Parathyroid adenoma (tissue), 2 donors: Measurements from ENCODE around the gene C1orf105.

Source experiments
- H2AFZ ChIP-seq: fragments of 300-600 bp; sonication (generic); one replicate; pipeline ENCODE4 v1.7.0; 2017; ENCODE audit warnings: antibody characterized with exemption, mild to moderate bottlenecking
- H3K27ac ChIP-seq: fragments of 300-600 bp; sonication (generic); one replicate; pipeline ENCODE4 v1.7.0; 2017
- H3K27me3 ChIP-seq: fragments of 300-600 bp; sonication (generic); one replicate; pipeline ENCODE4 v1.7.0; 2017; ENCODE audit warnings: low read length; ENCODE audit not compliant: control insufficient read depth, insufficient read depth
- H3K36me3 ChIP-seq: fragments of 300-600 bp; sonication (generic); one replicate; pipeline ENCODE4 v1.7.0; 2017; ENCODE audit warnings: low read length; ENCODE audit not compliant: control insufficient read depth, insufficient read depth
- H3K4me1 ChIP-seq: fragments of 300-600 bp; sonication (generic); one replicate; pipeline ENCODE4 v1.7.0; 2017; ENCODE audit warnings: control low read depth
- H3K4me2 ChIP-seq: fragments of 300-600 bp; sonication (generic); one replicate; pipeline ENCODE4 v1.7.0; 2017; ENCODE audit warnings: low read length
- H3K4me3 ChIP-seq: fragments of 300-600 bp; sonication (generic); one replicate; pipeline ENCODE4 v1.7.0; 2017; ENCODE audit warnings: low read depth, low read length
- H3K79me2 ChIP-seq: fragments of 300-600 bp; sonication (generic); one replicate; pipeline ENCODE4 v1.7.0; 2017; ENCODE audit warnings: control low read depth
- H3K9ac ChIP-seq: fragments of 300-600 bp; sonication (generic); one replicate; pipeline ENCODE4 v1.7.0; 2017; ENCODE audit warnings: mild to moderate bottlenecking
- H3K9me3 ChIP-seq: fragments of 300-600 bp; sonication (generic); one replicate; pipeline ENCODE4 v1.7.0; 2017; ENCODE audit warnings: low read length; ENCODE audit not compliant: control insufficient read depth
- CTCF ChIP-seq: fragments of 300-600 bp; sonication (generic); IDR thresholded peaks from one replicate; pipeline ENCODE4 v1.7.0; 2017; ENCODE audit warnings: antibody characterized with exemption, mild to moderate bottlenecking
- donor health status: primary hyperparathyroidism.

The C1orf105 gene

GRCh38 chr1:172456344-172456769 is 35.9 kb downstream of the C1orf105 start:
- Histone ChIP-seq H3K79me2 (no peaks in the 10 kb centered on the region), H3K27me3 (no peaks in the 10 kb centered on the region), H3K36me3 (no peaks in the 10 kb centered on the region), H3K9me3 (no peaks in the 10 kb centered on the region), H3K4me2 (no peak overlapping the region), H3K4me1 (peaks cover under 1% of the 10 kb centered on the region), H2AFZ (no peak overlapping the region), H3K4me3 (no peak overlapping the region), H3K9ac (no peak overlapping the region), H3K27ac (no peak overlapping the region)
- no peak for TF ChIP-seq CTCF

DNA sequence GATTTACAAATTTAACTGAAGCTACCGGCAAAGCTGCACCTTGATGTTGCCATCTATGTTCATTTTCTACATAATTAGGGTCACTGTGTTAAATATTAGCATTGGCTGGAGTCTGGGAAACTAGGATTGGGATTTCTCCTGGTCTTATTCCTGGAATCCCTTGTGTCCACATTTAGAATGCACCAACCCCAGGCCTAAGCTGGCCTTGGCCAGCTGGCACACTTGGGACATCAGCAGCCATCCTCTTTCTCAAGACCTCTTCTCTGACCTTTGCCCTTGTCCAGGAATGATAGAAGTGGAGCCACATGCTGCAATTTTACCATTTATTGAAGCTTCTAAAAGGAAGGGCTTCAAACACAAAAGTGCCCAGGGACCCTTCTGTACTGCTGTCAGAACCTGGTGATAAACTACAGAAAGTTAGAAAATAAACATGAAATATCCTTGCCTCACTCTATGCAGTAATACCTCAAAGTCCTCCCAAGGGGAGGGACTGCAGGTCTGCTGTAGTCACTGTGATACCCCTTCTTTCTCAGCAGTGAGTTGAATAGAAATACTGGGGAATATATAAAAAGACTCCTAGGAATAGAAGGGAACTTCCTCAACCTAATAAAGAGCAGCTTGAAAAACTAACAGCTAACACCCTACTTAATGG is 37.1 kb downstream of the C1orf105 start:
- Histone ChIP-seq H3K4me3 (no peak overlapping the region), H3K79me2 (no peaks in the 10 kb centered on the region), H3K4me2 (no peak overlapping the region), H2AFZ (no peak overlapping the region), H3K27me3 (no peaks in the 10 kb centered on the region), H3K27ac (no peak overlapping the region), H3K36me3 (no peaks in the 10 kb centered on the region), H3K9ac (no peak overlapping the region), H3K4me1 (no peaks in the 10 kb centered on the region), H3K9me3 (no peaks in the 10 kb centered on the region)
- no peak for TF ChIP-seq CTCF

- H3K27me3 ChIP-seq = no peaks in the 10 kb centered on the region
- no peaks in the 10 kb centered on the region for H3K79me2 ChIP-seq
- no peaks in the 10 kb centered on the region for H3K36me3 ChIP-seq
- H3K4me3 ChIP-seq = no peak overlapping the region
- H3K9ac ChIP-seq = no peak overlapping the region
- H3K9me3 ChIP-seq = no peaks in the 10 kb centered on the region
- H3K27ac ChIP-seq = no peak overlapping the region
- H3K4me2 ChIP-seq = no peak overlapping the region
- H2AFZ ChIP-seq = no peak overlapping the region
- H3K4me1 ChIP-seq = no peaks in the 10 kb centered on the region
- TF ChIP-seq CTCF = no peak
These were observed 39.7 kb downstream of the C1orf105 start for GRCh38 chr1:172460177-172460576.

- Histone ChIP-seq H3K27me3 (no peaks in the 10 kb centered on the region), H3K9me3 (no peaks in the 10 kb centered on the region), H3K4me3 (no peak overlapping the region), H3K4me1 (no peaks in the 10 kb centered on the region), H3K9ac (no peak overlapping the region), H2AFZ (no peak overlapping the region), H3K36me3 (no peaks in the 10 kb centered on the region), H3K4me2 (no peak overlapping the region), H3K27ac (no peak overlapping the region), H3K79me2 (no peaks in the 10 kb centered on the region)
- TF ChIP-seq CTCF = no peak
These were observed 40.4 kb downstream of the C1orf105 start for GRCh38 chr1:172460887-172461315.

DNA sequence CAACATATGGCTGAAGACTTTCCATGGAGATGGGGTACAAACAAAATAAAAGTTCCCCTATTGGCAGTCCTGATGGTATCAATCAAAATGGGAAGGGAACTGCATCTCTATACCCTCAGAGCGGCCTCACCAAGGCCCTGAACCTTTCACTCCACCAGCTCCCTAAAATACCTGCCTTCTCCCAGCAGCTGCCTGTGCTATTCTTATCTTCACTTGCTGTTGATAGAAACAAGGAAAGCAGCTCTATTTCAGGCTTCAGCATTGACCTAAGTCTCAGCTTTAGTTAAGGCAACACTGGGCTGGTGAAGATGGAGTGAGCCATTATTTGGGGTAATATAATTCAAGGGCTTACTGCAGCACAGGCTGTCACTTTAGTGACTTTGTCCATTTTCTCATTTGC is 45.1 kb downstream of the C1orf105 start:
- H3K9ac ChIP-seq = no peak overlapping the region
- no peaks in the 10 kb centered on the region for H3K27me3 ChIP-seq
- H2AFZ ChIP-seq = no peak overlapping the region
- H3K79me2 ChIP-seq = no peaks in the 10 kb centered on the region
- H3K4me2 ChIP-seq = no peak overlapping the region
- H3K4me3 ChIP-seq = no peak overlapping the region
- TF ChIP-seq CTCF = no peak
- H3K36me3 ChIP-seq = no peaks in the 10 kb centered on the region
- no peak overlapping the region for H3K27ac ChIP-seq
- H3K9me3 ChIP-seq = no peaks in the 10 kb centered on the region
- no peaks in the 10 kb centered on the region for H3K4me1 ChIP-seq
